K562 (cell line): ENCODE results near the gene ASRGL1.

Experiments
- BRCA1 ChIP-seq, 2 experiments: fragments of 450-650 bp in 1 of 2; sonication (generic) in 1 of 2; formaldehyde crosslinking in 1 of 2; IDR thresholded peaks; 2 replicates each; pipeline versions ENCODE4 v1.5.0 to v1.6.1; 2017 to 2020; ENCODE audit warnings: mild to moderate bottlenecking in 1 of 2, missing genetic modification reagents in 1 of 2
- MYC ChIP-seq, 2 experiments: fragments of 250-450 bp in 1 of 2; sonication (Bioruptor Pico) in 1 of 2; IDR thresholded peaks; 2 replicates each; pipeline versions ENCODE4 v1.5.1 to v1.6.1; 2012 to 2021; ENCODE audit warnings: low read depth in 2 of 2, borderline replicate concordance in 1 of 2, improper control_type of control experiment in 1 of 2, low read length in 1 of 2, mild to moderate bottlenecking in 1 of 2, moderate library complexity in 1 of 2
- POLR2H ChIP-seq: IDR thresholded peaks from 2 replicates; pipeline ENCODE4 v1.6.1; 2016; ENCODE audit warnings: missing genetic modification characterization, low read depth, mild to moderate bottlenecking, control low read depth, missing compliant biosample characterization, moderate library complexity
- SIN3A ChIP-seq, 2 experiments: fragments of 150-350 bp in 1 of 2; IDR thresholded peaks; 2 replicates each; pipeline ENCODE4 v1.6.1; 2011 to 2016; ENCODE audit warnings: borderline replicate concordance in 2 of 2, low read depth in 2 of 2, low read length in 2 of 2, mild to moderate bottlenecking in 2 of 2, moderate library complexity in 2 of 2; ENCODE audit not compliant: control insufficient read depth in 1 of 2
- VEZF1 ChIP-seq: fragments of 200-800 bp; sonication (Bioruptor generic); IDR thresholded peaks from 2 replicates; pipeline ENCODE4 v1.6.1; 2017; ENCODE audit warnings: missing genetic modification characterization, missing compliant biosample characterization
- TF ChIP-seq, protein P1 (sequence below): IDR thresholded peaks from 3 replicates; pipeline ENCODE4 v1.6.1; 2011; ENCODE audit warnings: borderline replicate concordance, mild to moderate bottlenecking; ENCODE audit not compliant: insufficient read length, insufficient read depth

GRCh38 chr11:62388999-62389398 lies 51.8 kb downstream of the ASRGL1 start:
- TF ChIP-seq, protein P1, sequence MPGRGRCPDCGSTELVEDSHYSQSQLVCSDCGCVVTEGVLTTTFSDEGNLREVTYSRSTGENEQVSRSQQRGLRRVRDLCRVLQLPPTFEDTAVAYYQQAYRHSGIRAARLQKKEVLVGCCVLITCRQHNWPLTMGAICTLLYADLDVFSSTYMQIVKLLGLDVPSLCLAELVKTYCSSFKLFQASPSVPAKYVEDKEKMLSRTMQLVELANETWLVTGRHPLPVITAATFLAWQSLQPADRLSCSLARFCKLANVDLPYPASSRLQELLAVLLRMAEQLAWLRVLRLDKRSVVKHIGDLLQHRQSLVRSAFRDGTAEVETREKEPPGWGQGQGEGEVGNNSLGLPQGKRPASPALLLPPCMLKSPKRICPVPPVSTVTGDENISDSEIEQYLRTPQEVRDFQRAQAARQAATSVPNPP = no peak
- TF ChIP-seq SIN3A (IDR thresholded peaks at IDR 0.05; ENCODE audit: borderline replicate concordance in 2 of 2, control insufficient read depth in 1 of 2, low read depth in 2 of 2, low read length in 2 of 2) (no peak), VEZF1 (CRISPR knock-in tag) (no peak), MYC (IDR thresholded peaks at IDR 0.05; ENCODE audit: low read depth, low read length) (no peak), MYC (CRISPR knock-in tag; IDR thresholded peaks at IDR 0.05; ENCODE audit: borderline replicate concordance, low read depth) (no peak), POLR2H (tag) (no peak), BRCA1 (IDR thresholded peaks at IDR 0.05) (no peak), BRCA1 (CRISPR knock-in tag; IDR thresholded peaks at IDR 0.05) (no peak)
